Fibroblast of lung (primary cell): ENCODE measurements around the gene SLC6A8.

ENCODE experiments used
- EZH2 ChIP-seq: IDR thresholded peaks from 2 replicates; pipeline ENCODE4 v1.5.1; 2012; ENCODE audit warnings: low read length, control low read depth, mild to moderate bottlenecking; ENCODE audit errors: missing control alignments
- TF ChIP-seq, protein P1 (sequence below), 2 donors: IDR thresholded peaks in 1 of 2; conservative IDR thresholded peaks in 1 of 2; 1 replicate in 1 of 2; 2 replicates in 1 of 2; pipeline ENCODE4 v1.5.1; 2011 to 2012; ENCODE audit warnings: low read length in 2 of 2, control low read depth in 1 of 2, inconsistent platforms in 1 of 2, low read depth in 1 of 2, mild to moderate bottlenecking in 1 of 2

DNA sequence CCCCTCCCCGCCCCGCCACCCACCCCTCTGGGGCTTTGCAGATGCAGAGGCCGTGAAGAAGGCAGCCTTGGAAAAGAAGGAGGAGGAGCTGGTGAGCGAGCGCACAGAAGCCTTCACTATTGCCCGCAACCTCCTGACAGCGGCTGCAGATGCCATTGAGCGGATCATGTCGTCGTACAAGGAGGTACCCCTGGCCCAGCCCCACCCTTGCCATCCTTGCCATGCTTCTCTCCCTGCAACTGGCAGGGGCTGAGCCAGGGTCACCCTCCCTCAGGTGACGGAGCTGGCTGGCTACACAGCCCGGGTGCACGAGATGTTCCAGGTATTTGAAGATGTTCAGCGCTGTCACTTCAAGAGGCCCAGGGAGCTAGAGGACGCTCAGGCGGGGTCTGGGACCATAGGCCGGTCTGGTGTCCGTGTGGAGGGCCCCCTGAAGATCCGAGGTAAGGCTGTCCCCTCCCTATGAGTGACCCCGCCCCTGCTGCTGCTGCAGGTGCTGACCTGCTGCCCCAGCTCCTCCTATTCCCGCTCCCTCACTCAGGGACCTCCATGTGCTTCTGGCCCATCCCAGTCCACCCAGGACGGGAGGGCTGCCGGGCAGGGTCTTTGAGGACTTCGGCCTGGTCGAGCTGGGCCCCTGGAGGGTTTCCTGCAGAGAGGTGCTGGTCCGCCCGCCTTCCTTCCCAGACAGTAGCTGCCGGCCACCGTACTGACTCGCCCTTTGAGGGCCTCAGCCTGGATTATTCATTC is 48.5 kb downstream of the SLC6A8 start:
- TF ChIP-seq, protein P1, sequence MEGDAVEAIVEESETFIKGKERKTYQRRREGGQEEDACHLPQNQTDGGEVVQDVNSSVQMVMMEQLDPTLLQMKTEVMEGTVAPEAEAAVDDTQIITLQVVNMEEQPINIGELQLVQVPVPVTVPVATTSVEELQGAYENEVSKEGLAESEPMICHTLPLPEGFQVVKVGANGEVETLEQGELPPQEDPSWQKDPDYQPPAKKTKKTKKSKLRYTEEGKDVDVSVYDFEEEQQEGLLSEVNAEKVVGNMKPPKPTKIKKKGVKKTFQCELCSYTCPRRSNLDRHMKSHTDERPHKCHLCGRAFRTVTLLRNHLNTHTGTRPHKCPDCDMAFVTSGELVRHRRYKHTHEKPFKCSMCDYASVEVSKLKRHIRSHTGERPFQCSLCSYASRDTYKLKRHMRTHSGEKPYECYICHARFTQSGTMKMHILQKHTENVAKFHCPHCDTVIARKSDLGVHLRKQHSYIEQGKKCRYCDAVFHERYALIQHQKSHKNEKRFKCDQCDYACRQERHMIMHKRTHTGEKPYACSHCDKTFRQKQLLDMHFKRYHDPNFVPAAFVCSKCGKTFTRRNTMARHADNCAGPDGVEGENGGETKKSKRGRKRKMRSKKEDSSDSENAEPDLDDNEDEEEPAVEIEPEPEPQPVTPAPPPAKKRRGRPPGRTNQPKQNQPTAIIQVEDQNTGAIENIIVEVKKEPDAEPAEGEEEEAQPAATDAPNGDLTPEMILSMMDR (conservative IDR thresholded peaks at IDR 0.05 in 1 of 2, IDR thresholded peaks at IDR 0.05 in 1 of 2; ENCODE audit: low read depth in 1 of 2, low read length in 2 of 2): no peak
- no peak for TF ChIP-seq EZH2
